Natural killer cell (primary cell): ENCODE measurements around the gene TRIM2. TPM values are rescaled to one million over a fixed set of nuclear protein-coding genes. Genes with fewer than 3 reads are reported as not detected.

Experiments used
- ATAC-seq, 3 donors: fragments of 150-1000 bp in 2 of 3; fragments of 200-7000 bp in 1 of 3; cut with Tn5 transposase; 1 replicate in 1 of 3; 2 replicates in 2 of 3; pipeline ENCODE4 v1.10.0; 2021; ENCODE audit warnings: mild to moderate bottlenecking in 2 of 3, moderate library complexity in 2 of 3
- DNase-seq, 2 donors: peaks; one replicate each; pipeline versions ENCODE4 v3.0.0 to v3.0.0-alpha.2; 2013 to 2021; ENCODE audit warnings: mixed read lengths in 1 of 2
- H3K27ac ChIP-seq: one replicate; pipeline ENCODE4 v1.5.1; 2013; ENCODE audit warnings: mild to moderate bottlenecking, low read length
- H3K27me3 ChIP-seq: one replicate; pipeline ENCODE4 v1.6.1; 2013; ENCODE audit warnings: low read length; ENCODE audit not compliant: control insufficient read depth, insufficient read depth
- H3K36me3 ChIP-seq: one replicate; pipeline ENCODE4 v1.6.1; 2013; ENCODE audit warnings: low read length; ENCODE audit not compliant: control insufficient read depth, insufficient read depth
- H3K4me1 ChIP-seq: one replicate; pipeline ENCODE4 v1.6.1; 2013; ENCODE audit warnings: low read length; ENCODE audit not compliant: control insufficient read depth, insufficient read depth
- H3K4me3 ChIP-seq: one replicate; pipeline ENCODE4 v1.5.1; 2013; ENCODE audit warnings: low read length
- H3K9me3 ChIP-seq: one replicate; pipeline ENCODE4 v1.6.1; 2013; ENCODE audit warnings: low read length; ENCODE audit not compliant: control insufficient read depth, insufficient read depth
- H3K27ac Mint-ChIP-seq, 2 donors: one replicate each; pipeline ENCODE4 v1.8.0; 2022; ENCODE audit warnings: mild to moderate bottlenecking in 2 of 2, mixed read lengths in 2 of 2, moderate library complexity in 1 of 2
- H3K27me3 Mint-ChIP-seq, 2 donors: one replicate each; pipeline ENCODE4 v1.8.0; 2022; ENCODE audit warnings: low read depth in 2 of 2, mixed read lengths in 2 of 2
- H3K36me3 Mint-ChIP-seq: one replicate; pipeline ENCODE4 v1.8.0; 2022; ENCODE audit warnings: mixed read lengths
- H3K4me1 Mint-ChIP-seq, 2 donors: one replicate each; pipeline ENCODE4 v1.8.0; 2022; ENCODE audit warnings: mixed read lengths in 2 of 2
- H3K4me3 Mint-ChIP-seq: one replicate; pipeline ENCODE4 v1.8.0; 2022; ENCODE audit warnings: mild to moderate bottlenecking, moderate library complexity, mixed read lengths
- H3K9me3 Mint-ChIP-seq, 2 donors: one replicate each; pipeline ENCODE4 v1.8.0; 2022; ENCODE audit warnings: mixed read lengths in 2 of 2
- WGBS: methylation state at CpG from one replicate; pipeline ENCODE4 v1.1.7; 2013; ENCODE audit warnings: missing lambda C conversion rate; ENCODE audit not compliant: insufficient coverage; 5-methylcytosine and 5-hydroxymethylcytosine counted together
- intact Hi-C: fragments of 100-400 bp; cut with micrococcal nuclease; formaldehyde crosslinking; loops from one replicate; pipeline ENCODE4 v1.14.2; 2022
- total RNA-seq, 4 donors: library from RNA; stranded (reverse); fragments of 120-200 nt in 1 of 4; gene quantifications; one replicate each; pipeline versions ENCODE4 v1.2.3 to v1.2.4, GENCODE V29; 2013 to 2022
- TF ChIP-seq, protein P1 (sequence below): fragments of 200-600 bp; IDR thresholded peaks from one replicate; pipeline ENCODE4 v1.8.0; 2022; ENCODE audit warnings: antibody characterized with exemption

TRIM2 gene
- total RNA-seq, 3 donors from 2014 or later (not counting 1 experiment from before 2014, with no cell fraction given) = 0.11 TPM; not detected in 2

DNA sequence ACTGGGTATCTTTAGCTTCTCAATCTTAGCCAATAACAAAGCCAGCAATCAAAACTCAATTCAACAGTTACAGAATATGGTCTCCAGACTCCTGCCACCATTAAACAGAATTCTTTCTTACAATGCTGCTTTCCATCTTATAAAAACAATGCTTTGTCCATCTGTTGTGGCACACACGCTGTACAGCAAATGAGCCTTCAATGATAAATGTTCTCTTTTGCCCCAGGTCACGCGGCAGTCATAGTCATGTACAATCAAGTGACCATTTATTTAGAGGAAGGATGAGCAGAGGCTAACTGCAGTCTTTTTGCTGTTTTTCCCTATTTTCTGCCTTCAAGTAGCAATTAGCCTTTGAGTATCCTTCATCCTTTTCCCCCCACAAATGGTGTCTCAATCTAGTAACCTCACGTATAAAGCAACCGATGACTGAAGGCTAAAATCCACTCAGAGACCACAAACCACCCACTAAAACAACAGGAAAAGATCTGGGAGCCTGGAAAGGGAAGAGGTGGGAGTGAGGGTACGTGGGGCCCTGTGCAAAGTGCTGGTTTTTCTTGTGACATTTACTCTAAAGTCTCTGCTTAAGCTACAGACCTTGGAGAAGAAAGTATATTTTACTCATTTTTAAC, 24.4 kb downstream of the TRIM2 start:
- 71% methylated on average over 4 of the region's 6 CpGs for WGBS

DNA sequence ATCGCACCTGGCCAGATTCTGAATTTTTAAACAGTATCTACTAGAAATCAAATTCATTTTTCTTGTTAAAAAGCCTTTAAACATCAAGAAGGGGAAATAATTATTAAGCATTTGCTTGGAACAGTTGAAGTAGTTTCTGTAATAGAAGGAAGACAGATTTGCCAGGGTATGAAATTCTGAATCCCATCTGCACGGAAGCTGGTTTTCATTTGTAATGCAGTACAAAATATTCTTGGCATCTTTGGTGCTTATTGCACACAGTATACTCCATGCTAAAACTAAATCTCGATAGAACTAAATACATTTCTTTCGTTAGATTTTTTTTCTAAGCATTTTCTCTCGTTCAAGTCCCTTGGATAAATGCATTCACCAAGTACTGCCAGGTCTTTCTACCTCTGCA, 25.3 kb downstream of the TRIM2 start:
- H3K4me3 ChIP-seq = no peak overlapping the region
- peaks cover 4% of the 10 kb centered on the region for H3K27me3 ChIP-seq
- peaks cover 41 to 46% of the 10 kb centered on the region in 2 donors for H3K27me3 Mint-ChIP-seq
- H3K4me3 Mint-ChIP-seq = no peak overlapping the region
- H3K9me3 Mint-ChIP-seq = no peaks in the 10 kb centered on the region
- peaks cover 8% of the 10 kb centered on the region for H3K36me3 Mint-ChIP-seq
- no peak for DNase-seq
- no peak for ATAC-seq
- H3K4me1 Mint-ChIP-seq = peaks cover 0 to 8% of the 10 kb centered on the region in 2 donors
- H3K27ac ChIP-seq = no peak overlapping the region
- no peaks in the 10 kb centered on the region for H3K36me3 ChIP-seq
- H3K4me1 ChIP-seq = no peaks in the 10 kb centered on the region
- 96% methylated on average over 5 of the region's 5 CpGs for WGBS
- no peak overlapping the region for H3K27ac Mint-ChIP-seq
- intact Hi-C loops = no loop called here
- TF ChIP-seq, protein P1, sequence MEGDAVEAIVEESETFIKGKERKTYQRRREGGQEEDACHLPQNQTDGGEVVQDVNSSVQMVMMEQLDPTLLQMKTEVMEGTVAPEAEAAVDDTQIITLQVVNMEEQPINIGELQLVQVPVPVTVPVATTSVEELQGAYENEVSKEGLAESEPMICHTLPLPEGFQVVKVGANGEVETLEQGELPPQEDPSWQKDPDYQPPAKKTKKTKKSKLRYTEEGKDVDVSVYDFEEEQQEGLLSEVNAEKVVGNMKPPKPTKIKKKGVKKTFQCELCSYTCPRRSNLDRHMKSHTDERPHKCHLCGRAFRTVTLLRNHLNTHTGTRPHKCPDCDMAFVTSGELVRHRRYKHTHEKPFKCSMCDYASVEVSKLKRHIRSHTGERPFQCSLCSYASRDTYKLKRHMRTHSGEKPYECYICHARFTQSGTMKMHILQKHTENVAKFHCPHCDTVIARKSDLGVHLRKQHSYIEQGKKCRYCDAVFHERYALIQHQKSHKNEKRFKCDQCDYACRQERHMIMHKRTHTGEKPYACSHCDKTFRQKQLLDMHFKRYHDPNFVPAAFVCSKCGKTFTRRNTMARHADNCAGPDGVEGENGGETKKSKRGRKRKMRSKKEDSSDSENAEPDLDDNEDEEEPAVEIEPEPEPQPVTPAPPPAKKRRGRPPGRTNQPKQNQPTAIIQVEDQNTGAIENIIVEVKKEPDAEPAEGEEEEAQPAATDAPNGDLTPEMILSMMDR = no peak
- H3K9me3 ChIP-seq = no peaks in the 10 kb centered on the region

More for the DNA sequence above, 24.4 kb downstream of the TRIM2 start:
- Histone ChIP-seq H3K9me3 (no peaks in the 10 kb centered on the region), H3K27me3 (peaks cover 11% of the 10 kb centered on the region), H3K27ac (no peak overlapping the region), H3K36me3 (no peaks in the 10 kb centered on the region), H3K4me1 (peaks cover under 1% of the 10 kb centered on the region), H3K4me3 (no peak overlapping the region)
- H3K27ac Mint-ChIP-seq = no peak overlapping the region
- H3K36me3 Mint-ChIP-seq = peaks cover 12% of the 10 kb centered on the region
- no peak overlapping the region for H3K4me3 Mint-ChIP-seq
- intact Hi-C loops = no loop called here
- H3K4me1 Mint-ChIP-seq = peaks cover 0 to 8% of the 10 kb centered on the region in 2 donors
- ATAC-seq = no peak
- TF ChIP-seq, protein P1 = no peak
- no peak for DNase-seq
- peaks cover 48 to 54% of the 10 kb centered on the region in 2 donors for H3K27me3 Mint-ChIP-seq
- H3K9me3 Mint-ChIP-seq = no peaks in the 10 kb centered on the region

GRCh38 chr4:153232768-153233167, 28.5 kb downstream of the TRIM2 start:
- Histone ChIP-seq H3K4me3 (no peak overlapping the region), H3K27me3 (no peaks in the 10 kb centered on the region), H3K9me3 (no peaks in the 10 kb centered on the region), H3K4me1 (no peaks in the 10 kb centered on the region), H3K27ac (no peak overlapping the region), H3K36me3 (no peaks in the 10 kb centered on the region)
- intact Hi-C loops = no loop called here
- H3K4me3 Mint-ChIP-seq = no peak overlapping the region
- TF ChIP-seq, protein P1 = no peak
- no peaks in the 10 kb centered on the region for H3K9me3 Mint-ChIP-seq
- peak in 1 of 2 donors; percentile 14 for DNase-seq
- peaks cover 0 to 8% of the 10 kb centered on the region in 2 donors for H3K4me1 Mint-ChIP-seq
- ATAC-seq = no peak
- H3K36me3 Mint-ChIP-seq = no peaks in the 10 kb centered on the region
- no peak overlapping the region for H3K27ac Mint-ChIP-seq
- H3K27me3 Mint-ChIP-seq = peaks cover 27 to 31% of the 10 kb centered on the region in 2 donors
- 87% methylated on average over 3 of the region's 3 CpGs for WGBS
